Measurements from ENCODE around the gene MTFMT. TPM values are rescaled to one million over a fixed set of nuclear protein-coding genes. Genes with fewer than 3 reads are reported as not detected.

The MTFMT gene
- total and polyA plus RNA-seq, 2 of the 13 experiments (the other 11 are each of a cell fraction or from before 2014, with no cell fraction given): 9.9 to 23.2 TPM

DNA sequence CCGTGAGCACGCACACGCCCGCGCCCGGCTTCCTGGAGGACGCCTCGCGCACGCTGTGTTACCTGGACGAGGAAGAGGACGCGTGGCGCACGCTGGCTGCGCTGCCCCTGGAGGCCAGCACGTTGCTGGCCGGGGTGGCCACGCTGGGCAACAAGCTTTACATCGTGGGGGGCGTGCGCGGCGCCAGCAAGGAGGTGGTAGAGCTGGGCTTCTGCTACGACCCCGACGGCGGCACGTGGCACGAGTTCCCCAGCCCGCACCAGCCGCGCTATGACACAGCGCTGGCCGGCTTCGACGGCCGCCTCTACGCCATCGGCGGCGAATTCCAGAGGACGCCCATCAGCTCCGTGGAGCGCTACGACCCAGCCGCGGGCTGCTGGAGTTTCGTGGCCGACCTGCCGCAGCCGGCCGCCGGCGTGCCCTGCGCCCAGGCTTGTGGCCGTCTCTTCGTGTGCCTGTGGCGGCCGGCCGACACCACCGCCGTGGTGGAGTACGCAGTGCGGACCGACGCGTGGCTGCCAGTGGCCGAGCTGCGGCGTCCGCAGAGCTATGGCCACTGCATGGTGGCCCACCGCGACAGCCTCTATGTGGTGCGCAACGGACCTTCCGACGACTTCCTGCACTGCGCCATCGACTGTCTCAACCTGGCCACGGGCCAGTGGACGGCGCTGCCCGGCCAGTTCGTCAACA lies 48.0 kb upstream of the MTFMT start:
- Histone ChIP-seq H2AFZ (ENCODE audit: low read length) (no peak overlapping the region), H3K4me2 (ENCODE audit: low read depth, low read length) (no peak overlapping the region), H3K4me1 (ENCODE audit: insufficient read depth, low read length) (peaks cover 36% of the 10 kb centered on the region), H3K36me3 (replicated peaks in 1 of 2; ENCODE audit: control insufficient read depth in 1 of 2, insufficient read depth in 2 of 2, low read length in 2 of 2) (no peaks in the 10 kb centered on the region), H3K4me3 (replicated peaks in 1 of 3; ENCODE audit: insufficient read depth in 1 of 3, low read depth in 2 of 3, low read length in 3 of 3) (no peak overlapping the region), H3K27me3 (ENCODE audit: control insufficient read depth in 1 of 2, insufficient read depth in 2 of 2, low read length in 2 of 2) (peaks cover 0 to 7% of the 10 kb centered on the region in 2 experiments; a peak in 1 of 5 replicates), H3K27ac (ENCODE audit: extremely low read length, insufficient read depth, low read length) (no peak overlapping the region), H4K20me1 (ENCODE audit: insufficient read depth, low read length) (no peaks in the 10 kb centered on the region), H3K9me3 (ENCODE audit: low read length) (no peaks in the 10 kb centered on the region), H3K9ac (ENCODE audit: insufficient read depth, low read depth, low read length) (no peak overlapping the region), H3K79me2 (ENCODE audit: insufficient read depth, low read length) (no peaks in the 10 kb centered on the region)
- ATAC-seq (no peak), FAIRE-seq (no peak), DNase-seq (ENCODE audit: low spot score) (no peak)
- intact Hi-C loops (cut with micrococcal nuclease; ENCODE audit: unreplicated experiment): no loop called here
- no TSS peak for BruUV-seq (replicated peaks)
- CTCF ChIA-PET (ENCODE audit: low intra/inter-chr PET ratio, low total read pairs): interaction anchor here (1.8 to 2.7 kb wide), 2 partner anchors 23 to 44 kb away, joined by 5 to 9 read pairs; no protein-coding TSS in a partner anchor
- in situ Hi-C loops (cut with HindIII; ENCODE audit: extremely low pct_ligation_motif_present, low pct_unique_long_range_greater_than_20kb): no loop called here
- POLR2A ChIA-PET: no interaction called here
- 95% methylated on average over 47 of the region's 85 CpGs for WGBS (ENCODE audit: low lambda C conversion rate)
- TF ChIP-seq, protein P1, sequence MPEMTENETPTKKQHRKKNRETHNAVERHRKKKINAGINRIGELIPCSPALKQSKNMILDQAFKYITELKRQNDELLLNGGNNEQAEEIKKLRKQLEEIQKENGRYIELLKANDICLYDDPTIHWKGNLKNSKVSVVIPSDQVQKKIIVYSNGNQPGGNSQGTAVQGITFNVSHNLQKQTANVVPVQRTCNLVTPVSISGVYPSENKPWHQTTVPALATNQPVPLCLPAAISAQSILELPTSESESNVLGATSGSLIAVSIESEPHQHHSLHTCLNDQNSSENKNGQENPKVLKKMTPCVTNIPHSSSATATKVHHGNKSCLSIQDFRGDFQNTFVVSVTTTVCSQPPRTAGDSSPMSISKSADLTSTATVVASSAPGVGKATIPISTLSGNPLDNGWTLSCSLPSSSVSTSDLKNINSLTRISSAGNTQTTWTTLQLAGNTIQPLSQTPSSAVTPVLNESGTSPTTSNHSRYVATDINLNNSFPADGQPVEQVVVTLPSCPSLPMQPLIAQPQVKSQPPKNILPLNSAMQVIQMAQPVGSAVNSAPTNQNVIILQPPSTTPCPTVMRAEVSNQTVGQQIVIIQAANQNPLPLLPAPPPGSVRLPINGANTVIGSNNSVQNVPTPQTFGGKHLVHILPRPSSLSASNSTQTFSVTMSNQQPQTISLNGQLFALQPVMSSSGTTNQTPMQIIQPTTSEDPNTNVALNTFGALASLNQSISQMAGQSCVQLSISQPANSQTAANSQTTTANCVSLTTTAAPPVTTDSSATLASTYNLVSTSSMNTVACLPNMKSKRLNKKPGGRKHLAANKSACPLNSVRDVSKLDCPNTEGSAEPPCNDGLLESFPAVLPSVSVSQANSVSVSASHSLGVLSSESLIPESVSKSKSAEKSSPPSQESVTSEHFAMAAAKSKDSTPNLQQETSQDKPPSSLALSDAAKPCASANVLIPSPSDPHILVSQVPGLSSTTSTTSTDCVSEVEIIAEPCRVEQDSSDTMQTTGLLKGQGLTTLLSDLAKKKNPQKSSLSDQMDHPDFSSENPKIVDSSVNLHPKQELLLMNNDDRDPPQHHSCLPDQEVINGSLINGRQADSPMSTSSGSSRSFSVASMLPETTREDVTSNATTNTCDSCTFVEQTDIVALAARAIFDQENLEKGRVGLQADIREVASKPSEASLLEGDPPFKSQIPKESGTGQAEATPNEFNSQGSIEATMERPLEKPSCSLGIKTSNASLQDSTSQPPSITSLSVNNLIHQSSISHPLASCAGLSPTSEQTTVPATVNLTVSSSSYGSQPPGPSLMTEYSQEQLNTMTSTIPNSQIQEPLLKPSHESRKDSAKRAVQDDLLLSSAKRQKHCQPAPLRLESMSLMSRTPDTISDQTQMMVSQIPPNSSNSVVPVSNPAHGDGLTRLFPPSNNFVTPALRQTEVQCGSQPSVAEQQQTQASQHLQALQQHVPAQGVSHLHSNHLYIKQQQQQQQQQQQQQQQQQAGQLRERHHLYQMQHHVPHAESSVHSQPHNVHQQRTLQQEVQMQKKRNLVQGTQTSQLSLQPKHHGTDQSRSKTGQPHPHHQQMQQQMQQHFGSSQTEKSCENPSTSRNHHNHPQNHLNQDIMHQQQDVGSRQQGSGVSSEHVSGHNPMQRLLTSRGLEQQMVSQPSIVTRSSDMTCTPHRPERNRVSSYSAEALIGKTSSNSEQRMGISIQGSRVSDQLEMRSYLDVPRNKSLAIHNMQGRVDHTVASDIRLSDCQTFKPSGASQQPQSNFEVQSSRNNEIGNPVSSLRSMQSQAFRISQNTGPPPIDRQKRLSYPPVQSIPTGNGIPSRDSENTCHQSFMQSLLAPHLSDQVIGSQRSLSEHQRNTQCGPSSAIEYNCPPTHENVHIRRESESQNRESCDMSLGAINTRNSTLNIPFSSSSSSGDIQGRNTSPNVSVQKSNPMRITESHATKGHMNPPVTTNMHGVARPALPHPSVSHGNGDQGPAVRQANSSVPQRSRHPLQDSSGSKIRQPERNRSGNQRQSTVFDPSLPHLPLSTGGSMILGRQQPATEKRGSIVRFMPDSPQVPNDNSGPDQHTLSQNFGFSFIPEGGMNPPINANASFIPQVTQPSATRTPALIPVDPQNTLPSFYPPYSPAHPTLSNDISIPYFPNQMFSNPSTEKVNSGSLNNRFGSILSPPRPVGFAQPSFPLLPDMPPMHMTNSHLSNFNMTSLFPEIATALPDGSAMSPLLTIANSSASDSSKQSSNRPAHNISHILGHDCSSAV (CRISPR knock-in tag; IDR thresholded peaks at IDR 0.05; ENCODE audit: borderline replicate concordance): no peak
- TF ChIP-seq, protein P2, sequence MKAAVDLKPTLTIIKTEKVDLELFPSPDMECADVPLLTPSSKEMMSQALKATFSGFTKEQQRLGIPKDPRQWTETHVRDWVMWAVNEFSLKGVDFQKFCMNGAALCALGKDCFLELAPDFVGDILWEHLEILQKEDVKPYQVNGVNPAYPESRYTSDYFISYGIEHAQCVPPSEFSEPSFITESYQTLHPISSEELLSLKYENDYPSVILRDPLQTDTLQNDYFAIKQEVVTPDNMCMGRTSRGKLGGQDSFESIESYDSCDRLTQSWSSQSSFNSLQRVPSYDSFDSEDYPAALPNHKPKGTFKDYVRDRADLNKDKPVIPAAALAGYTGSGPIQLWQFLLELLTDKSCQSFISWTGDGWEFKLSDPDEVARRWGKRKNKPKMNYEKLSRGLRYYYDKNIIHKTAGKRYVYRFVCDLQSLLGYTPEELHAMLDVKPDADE (CRISPR knock-in tag; IDR thresholded peaks at IDR 0.05): no peak
- TF ChIP-seq ZBTB7A (CRISPR knock-in tag; IDR thresholded peaks at IDR 0.05) (no peak), ZNF160 (CRISPR knock-in tag; IDR thresholded peaks at IDR 0.05) (no peak)
